Measurements from ENCODE around the gene TMEM256. TPM values are rescaled to one million over a fixed set of nuclear protein-coding genes. Genes with fewer than 3 reads are reported as not detected.

TMEM256 gene
- total RNA-seq, 1 experiment from 2014 or later = 57.6 TPM

DNA sequence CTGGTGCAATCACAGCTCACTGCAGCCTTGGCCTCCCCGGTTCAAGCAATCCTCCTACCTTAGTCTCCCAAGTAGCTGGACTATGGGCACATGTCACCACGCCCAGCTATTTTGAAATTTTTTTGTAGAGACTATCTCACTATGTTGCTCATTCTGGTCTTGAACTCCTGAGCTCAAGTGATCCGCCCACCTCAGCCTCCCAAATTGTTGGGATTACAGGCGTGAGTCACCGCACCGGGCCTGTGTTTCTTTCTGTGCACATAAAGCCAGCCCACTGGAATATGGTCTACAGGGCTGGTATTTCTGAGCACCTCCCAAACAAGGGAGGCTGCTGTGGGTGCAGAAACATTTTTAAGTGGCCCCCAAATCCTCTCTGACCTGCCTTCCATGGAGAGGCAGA is 40.6 kb downstream of the TMEM256 start:
- Histone ChIP-seq H3K4me1 (ENCODE audit: insufficient read depth, low read length, poor library complexity, severe bottlenecking) (no peaks in the 10 kb centered on the region), H3K27ac (ENCODE audit: low read depth, low read length, poor library complexity, severe bottlenecking) (no peak overlapping the region), H3K9me3 (ENCODE audit: low read depth, low read length, poor library complexity, severe bottlenecking) (no peaks in the 10 kb centered on the region), H3K36me3 (ENCODE audit: insufficient read depth, low read length, poor library complexity, severe bottlenecking) (no peaks in the 10 kb centered on the region), H3K27me3 (replicated peaks; ENCODE audit: insufficient read depth, low read depth, low read length, poor library complexity) (no peaks in the 10 kb centered on the region), H3K4me3 (ENCODE audit: low read depth, low read length, poor library complexity, severe bottlenecking) (no peak overlapping the region)
- no TSS peak for BruUV-seq (replicated peaks)
- intact Hi-C loops (cut with micrococcal nuclease; ENCODE audit: unreplicated experiment) = no loop called here
- TF ChIP-seq EZH2 (IDR thresholded peaks at IDR 0.05; ENCODE audit: borderline replicate concordance, low read depth, low read length, poor library complexity, severe bottlenecking) (no peak), CTCF (conservative IDR thresholded peaks at IDR 0.05; ENCODE audit: low read depth, low read length) (no peak)
- ChIA-PET CTCF (no interaction called here), POLR2A (ENCODE audit: low non-redundant PET) (no interaction called here)
- no peak for DNase-seq (ENCODE audit: low spot score)

DNA sequence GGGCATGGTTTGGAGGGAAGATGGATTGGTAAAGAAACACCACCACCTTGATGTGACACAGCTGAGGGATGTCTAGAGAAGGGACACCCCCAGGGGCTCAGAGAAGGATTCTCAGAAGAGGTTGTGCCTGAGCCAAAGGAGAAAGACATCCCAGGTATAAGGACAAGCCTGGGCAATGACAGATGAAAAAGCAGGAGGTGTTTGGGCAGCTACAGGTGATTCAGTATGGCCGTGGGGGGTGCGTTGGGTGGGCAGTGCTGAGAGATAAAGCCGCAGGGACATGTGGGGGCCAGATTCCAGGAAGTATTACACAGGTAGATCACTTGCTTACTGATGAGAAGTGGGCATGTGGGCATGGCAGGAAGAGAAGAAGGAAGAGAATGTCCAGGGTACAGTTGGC is 42.0 kb downstream of the TMEM256 start:
- intact Hi-C loops (cut with micrococcal nuclease; ENCODE audit: unreplicated experiment) = no loop called here
- DNase-seq (ENCODE audit: low spot score) = no peak
- TF ChIP-seq CTCF (conservative IDR thresholded peaks at IDR 0.05; ENCODE audit: low read depth, low read length) = no peak
- no peak for TF ChIP-seq EZH2 (IDR thresholded peaks at IDR 0.05; ENCODE audit: borderline replicate concordance, low read depth, low read length, poor library complexity, severe bottlenecking)
- no peak overlapping the region for H3K4me3 ChIP-seq (ENCODE audit: low read depth, low read length, poor library complexity, severe bottlenecking)
- no peaks in the 10 kb centered on the region for H3K36me3 ChIP-seq (ENCODE audit: insufficient read depth, low read length, poor library complexity, severe bottlenecking)
- ChIA-PET CTCF (interaction anchor here (1.5 kb wide), 1 partner anchor 42 kb away, joined by 3 read pairs; the partner anchor contains the start of gene TMEM256), POLR2A (ENCODE audit: low non-redundant PET) (no interaction called here)
- no TSS peak for BruUV-seq (replicated peaks)
- H3K27me3 ChIP-seq (replicated peaks; ENCODE audit: insufficient read depth, low read depth, low read length, poor library complexity) = no peaks in the 10 kb centered on the region
- H3K27ac ChIP-seq (ENCODE audit: low read depth, low read length, poor library complexity, severe bottlenecking) = no peak overlapping the region
- no peaks in the 10 kb centered on the region for H3K4me1 ChIP-seq (ENCODE audit: insufficient read depth, low read length, poor library complexity, severe bottlenecking)
- H3K9me3 ChIP-seq (ENCODE audit: low read depth, low read length, poor library complexity, severe bottlenecking) = no peaks in the 10 kb centered on the region

GRCh38 chr17:7357381-7357780 is 46.5 kb downstream of the TMEM256 start:
- Histone ChIP-seq H3K4me3 (ENCODE audit: low read depth, low read length, poor library complexity, severe bottlenecking) (no peak overlapping the region), H3K27me3 (replicated peaks; ENCODE audit: insufficient read depth, low read depth, low read length, poor library complexity) (no peaks in the 10 kb centered on the region), H3K27ac (ENCODE audit: low read depth, low read length, poor library complexity, severe bottlenecking) (no peak overlapping the region), H3K4me1 (ENCODE audit: insufficient read depth, low read length, poor library complexity, severe bottlenecking) (peaks cover 14% of the 10 kb centered on the region), H3K36me3 (ENCODE audit: insufficient read depth, low read length, poor library complexity, severe bottlenecking) (no peaks in the 10 kb centered on the region), H3K9me3 (ENCODE audit: low read depth, low read length, poor library complexity, severe bottlenecking) (no peaks in the 10 kb centered on the region)
- no peak for TF ChIP-seq CTCF (conservative IDR thresholded peaks at IDR 0.05; ENCODE audit: low read depth, low read length)
- TF ChIP-seq EZH2 (IDR thresholded peaks at IDR 0.05; ENCODE audit: borderline replicate concordance, low read depth, low read length, poor library complexity, severe bottlenecking) = no peak
- CTCF ChIA-PET = interaction anchor here (0.7 to 1.8 kb wide), 2 partner anchors 37 to 600 kb away, joined by 6 read pairs; partner anchors contain the start of gene PLSCR3
- intact Hi-C loops (cut with micrococcal nuclease; ENCODE audit: unreplicated experiment) = loop anchor here (2.0 to 10.0 kb wide), 3 partner anchors 80 to 203 kb away; partner anchors contain the start of genes FGF11, POLR2A, SENP3 and SLC35G6
- POLR2A ChIA-PET (ENCODE audit: low non-redundant PET) = no interaction called here
- BruUV-seq (replicated peaks) = no TSS peak
- DNase-seq (ENCODE audit: low spot score) = no peak

All from A673 (cell line).